Ovary (tissue), 9 donors: ENCODE results near the gene PRKD1. TPM values are rescaled to one million over a fixed set of nuclear protein-coding genes. Genes with fewer than 3 reads are reported as not detected.

Experiments
- DNase-seq, 5 donors: peaks; one replicate each; pipeline ENCODE4 v3.0.0-alpha.2; 2019 to 2020
- H3K27ac ChIP-seq, 2 donors: fragments of 200-600 bp; one replicate each; pipeline versions ENCODE4 v1.5.1 to v1.8.0; 2019 to 2022
- H3K27me3 ChIP-seq: fragments of 200-600 bp; one replicate; pipeline ENCODE4 v1.8.0; 2022
- H3K36me3 ChIP-seq: fragments of 200-600 bp; sonication (generic); one replicate; pipeline ENCODE4 v1.5.1; 2019
- H3K4me1 ChIP-seq: one replicate; pipeline ENCODE4 v1.8.1; 2013; ENCODE audit warnings: mild to moderate bottlenecking, moderate library complexity; ENCODE audit not compliant: insufficient read depth
- H3K4me3 ChIP-seq: fragments of 200-600 bp; sonication (generic); one replicate; pipeline ENCODE4 v1.5.1; 2017
- H3K9me3 ChIP-seq, 2 donors: fragments of 200-600 bp in 1 of 2; sonication (generic) in 1 of 2; one replicate each; pipeline versions ENCODE4 v1.5.1 to v1.8.1; 2013 to 2019; ENCODE audit warnings: mild to moderate bottlenecking in 1 of 2, moderate library complexity in 1 of 2
- EP300 ChIP-seq: sonication (generic); formaldehyde crosslinking; IDR thresholded peaks from one replicate; pipeline ENCODE4 v1.6.1; 2017; ENCODE audit warnings: antibody characterized with exemption
- POLR2A ChIP-seq: fragments of 450-650 bp; IDR thresholded peaks from one replicate; pipeline ENCODE4 v1.6.1; 2017; ENCODE audit warnings: antibody characterized with exemption, mild to moderate bottlenecking, moderate library complexity
- WGBS, 3 donors: extraction: QIAGEN DNeasy Blood & Tissue Kit in 1 of 3; methylation state at CpG; one replicate each; pipeline versions ENCODE4 v1.1.5 to v1.1.7; 2013 to 2017; 5-methylcytosine and 5-hydroxymethylcytosine counted together
- intact Hi-C, 4 donors: fragments of 100-400 bp; cut with DNase I; formaldehyde crosslinking; loops; one replicate each; pipeline versions ENCODE4 v1.11.0 to v1.15.1; 2022 to 2023
- polyA plus RNA-seq, 2 donors: library from polyadenylated mRNA; stranded (reverse); fragments of 200-250 nt in 1 of 2; fragments of 350-450 nt in 1 of 2; fragmentation: Illumina TruSeq in 1 of 2; extraction: RNeasy Lipid Tissue Mini Kit (QIAGEN cat#74804) in 1 of 2; gene quantifications; one replicate each; pipeline ENCODE4 v1.2.3, GENCODE V29; 2013 to 2014
- total RNA-seq, 7 donors: library from RNA; depleted of rRNA in 2 of 7; stranded (reverse); fragments of >200 nt in 2 of 7; fragmentation: NEBNext Ultra II Directional in 3 of 7; extraction: Animal tissue kit (Norgen Biotek cat#: 25700) in 3 of 7; gene quantifications; one replicate each; pipeline versions ENCODE4 v1.1.0 to v1.2.4, GENCODE V29; 2016 to 2023
- TF ChIP-seq, protein P1 (sequence below), 3 donors: fragments of 450-650 bp in 2 of 3; fragments of 200-600 bp in 1 of 3; IDR thresholded peaks; one replicate each; pipeline versions ENCODE4 v1.5.1 to v1.8.0; 2016 to 2022; ENCODE audit warnings: antibody characterized with exemption in 3 of 3, mild to moderate bottlenecking in 1 of 3
- donor health status: DM: no; HTN: no; CAD: no; lungs with moderate emphysema.
- donor health status: DM: no; HTN: no; CAD: no.
- donor health status: Bipolar disorder and iron deficiency.
- donor health status: DM: yes; HTN: yes; CAD: no.
- donor health status: DM: no; HTN: no; CAD: no.
- donor health status: DM: yes; HTN: yes; CAD: no.

PRKD1 gene
- total and polyA plus RNA-seq, 9 donors: 7.7 to 39.9 (median 21.6) TPM

DNA sequence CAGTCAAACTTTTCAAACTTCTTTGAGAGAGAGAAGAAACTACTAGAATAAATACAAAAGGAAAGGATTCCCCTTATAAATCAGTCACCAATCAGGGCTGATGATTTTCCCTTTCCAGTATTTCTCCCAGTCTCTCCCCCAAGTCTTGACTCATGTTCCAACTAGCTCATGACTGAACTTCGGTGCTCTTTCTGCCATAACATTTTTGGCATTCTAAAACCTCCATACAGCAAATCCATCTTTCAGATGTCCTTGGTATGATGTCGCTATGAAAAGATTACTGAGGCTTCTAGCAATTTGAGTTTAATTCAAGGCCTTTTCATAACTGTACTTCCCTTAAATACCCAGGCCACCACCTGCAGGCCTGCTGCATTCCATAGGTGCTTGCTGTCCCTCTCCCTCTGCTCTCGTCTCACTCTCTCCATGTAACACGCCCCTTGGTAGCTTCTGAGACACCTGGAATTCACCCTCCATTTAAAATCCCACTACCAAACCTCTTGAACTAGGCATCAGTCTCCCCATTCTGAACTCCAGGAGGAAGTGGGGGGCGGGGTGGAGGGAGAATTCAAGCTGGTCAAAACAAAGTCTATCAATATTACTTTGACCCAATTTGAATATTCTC, 2.4 kb downstream of the PRKD1 start:
- intact Hi-C loops: no loop called here
- Histone ChIP-seq H3K4me1 (peaks cover 7% of the 10 kb centered on the region), H3K27me3 (no peaks in the 10 kb centered on the region), H3K36me3 (no peaks in the 10 kb centered on the region), H3K9me3 (no peaks in the 10 kb centered on the region), H3K27ac (no peak overlapping the region), H3K4me3 (no peak overlapping the region)
- WGBS, 3 donors: 66 to 68% (median 68%) methylated on average over 5 of the region's 5 CpGs
- TF ChIP-seq, protein P1, sequence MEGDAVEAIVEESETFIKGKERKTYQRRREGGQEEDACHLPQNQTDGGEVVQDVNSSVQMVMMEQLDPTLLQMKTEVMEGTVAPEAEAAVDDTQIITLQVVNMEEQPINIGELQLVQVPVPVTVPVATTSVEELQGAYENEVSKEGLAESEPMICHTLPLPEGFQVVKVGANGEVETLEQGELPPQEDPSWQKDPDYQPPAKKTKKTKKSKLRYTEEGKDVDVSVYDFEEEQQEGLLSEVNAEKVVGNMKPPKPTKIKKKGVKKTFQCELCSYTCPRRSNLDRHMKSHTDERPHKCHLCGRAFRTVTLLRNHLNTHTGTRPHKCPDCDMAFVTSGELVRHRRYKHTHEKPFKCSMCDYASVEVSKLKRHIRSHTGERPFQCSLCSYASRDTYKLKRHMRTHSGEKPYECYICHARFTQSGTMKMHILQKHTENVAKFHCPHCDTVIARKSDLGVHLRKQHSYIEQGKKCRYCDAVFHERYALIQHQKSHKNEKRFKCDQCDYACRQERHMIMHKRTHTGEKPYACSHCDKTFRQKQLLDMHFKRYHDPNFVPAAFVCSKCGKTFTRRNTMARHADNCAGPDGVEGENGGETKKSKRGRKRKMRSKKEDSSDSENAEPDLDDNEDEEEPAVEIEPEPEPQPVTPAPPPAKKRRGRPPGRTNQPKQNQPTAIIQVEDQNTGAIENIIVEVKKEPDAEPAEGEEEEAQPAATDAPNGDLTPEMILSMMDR (IDR thresholded peaks at IDR 0.05): no peak
- no peak for TF ChIP-seq EP300
- no peak for TF ChIP-seq POLR2A
- no peak for DNase-seq

DNA sequence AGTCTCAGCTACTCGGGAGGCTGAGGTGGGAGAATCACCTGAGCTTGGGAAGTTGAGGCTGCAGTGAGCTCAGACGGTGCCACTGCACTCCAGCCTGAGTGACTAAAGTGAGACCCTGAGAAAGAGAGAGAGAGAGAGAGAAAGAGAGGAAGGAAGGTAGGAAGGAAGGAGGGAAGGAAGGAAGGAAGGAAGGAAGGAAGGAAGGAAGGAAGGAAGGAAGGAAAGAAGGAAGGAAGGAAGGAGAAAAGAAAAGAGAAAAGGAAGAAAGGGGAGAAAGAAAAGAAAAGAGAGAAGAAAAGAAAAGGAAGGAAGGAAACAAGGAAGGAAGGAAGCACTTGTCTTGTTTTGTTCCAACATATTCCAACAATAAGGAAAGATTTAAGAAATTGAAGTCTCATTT, 7.8 kb downstream of the PRKD1 start:
- H3K4me3 ChIP-seq: no peak overlapping the region
- intact Hi-C loops: no loop called here

DNA sequence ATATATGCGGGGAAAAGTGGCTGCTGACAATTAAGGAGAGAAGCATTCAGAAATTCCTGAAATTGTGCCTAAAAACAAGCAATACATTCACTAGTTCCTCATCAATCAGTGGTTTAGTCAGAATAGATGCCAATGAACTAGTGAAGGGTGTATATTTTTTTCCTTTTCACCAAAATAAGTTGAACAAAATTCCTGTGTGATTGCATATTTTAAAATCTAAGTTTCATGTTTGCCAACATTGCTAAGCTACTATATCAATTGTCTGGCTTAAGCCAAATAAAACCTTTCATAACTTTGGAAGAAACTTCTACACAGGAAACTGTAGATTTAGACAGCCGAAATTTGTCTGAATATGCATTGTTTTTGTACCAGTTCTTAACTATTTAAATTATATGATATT, 8.7 kb downstream of the PRKD1 start:
- Histone ChIP-seq H3K27ac (no peak overlapping the region), H3K4me1 (no peaks in the 10 kb centered on the region), H3K9me3 (no peaks in the 10 kb centered on the region), H3K36me3 (no peaks in the 10 kb centered on the region), H3K4me3 (no peak overlapping the region), H3K27me3 (no peaks in the 10 kb centered on the region)
- whole genome bisulfite sequencing, 3 donors: 36 to 56% (median 42%) methylated on average over 2 of the region's 2 CpGs
- DNase-seq: no peak
- TF ChIP-seq POLR2A: no peak
- no peak for TF ChIP-seq EP300
- TF ChIP-seq, protein P1 (IDR thresholded peaks at IDR 0.05): no peak
- intact Hi-C loops: no loop called here

More for the DNA sequence above, 7.8 kb downstream of the PRKD1 start:
- Histone ChIP-seq H3K9me3 (no peaks in the 10 kb centered on the region), H3K36me3 (no peaks in the 10 kb centered on the region), H3K27ac (no peak overlapping the region), H3K4me1 (no peaks in the 10 kb centered on the region), H3K27me3 (no peaks in the 10 kb centered on the region)
- 96 to 97% (median 97%) methylated on average over 2 of the region's 2 CpGs for WGBS, 3 donors
- TF ChIP-seq, protein P1 (IDR thresholded peaks at IDR 0.05): no peak
- no peak for TF ChIP-seq POLR2A
- TF ChIP-seq EP300: no peak
- DNase-seq: no peak

DNA sequence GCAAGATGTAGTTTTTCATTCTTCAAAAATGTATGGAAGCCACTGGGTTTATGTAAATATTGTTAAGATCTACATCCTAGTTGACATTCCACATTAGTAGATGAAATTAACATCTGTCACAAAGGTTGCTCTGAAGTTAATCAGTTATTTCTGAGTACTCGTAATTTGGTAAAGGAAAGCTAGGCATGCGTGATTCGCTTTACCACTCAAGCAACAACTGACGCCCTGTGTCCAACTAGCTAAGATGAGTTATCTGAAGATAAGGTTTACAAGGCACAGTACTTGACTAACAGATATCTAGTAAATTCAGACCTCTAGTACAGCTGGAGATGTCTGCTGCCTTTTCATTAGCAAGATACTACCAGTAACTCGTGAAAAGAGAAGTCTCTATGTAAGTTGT, 14.1 kb downstream of the PRKD1 start:
- Histone ChIP-seq H3K27me3 (no peaks in the 10 kb centered on the region), H3K27ac (no peak overlapping the region), H3K9me3 (no peaks in the 10 kb centered on the region), H3K36me3 (no peaks in the 10 kb centered on the region), H3K4me3 (no peak overlapping the region), H3K4me1 (no peaks in the 10 kb centered on the region)
- DNase-seq: no peak
- intact Hi-C loops: no loop called here
- TF ChIP-seq, protein P1 (IDR thresholded peaks at IDR 0.05): no peak
- TF ChIP-seq EP300: no peak
- TF ChIP-seq POLR2A: no peak
- 94 to 95% (median 94%) methylated on average over 5 of the region's 5 CpGs for WGBS, 3 donors
